HG02852 (cell line): ENCODE measurements around the gene PMVK.
A peak's percentile ranks its signal among the peaks of the same experiment; 100 is the strongest.
"Not testable (repeated sequence)": the region's sequence is repeated elsewhere in the genome, so short reads cannot be mapped to it uniquely, and the experiment has no call there.

Source experiments
- ATAC-seq: cut with Tn5 transposase; IDR thresholded peaks from one replicate; pipeline ENCODE4 v1.9.1; 2021; ENCODE audit warnings: mild to moderate bottlenecking, moderate library complexity; ENCODE audit not compliant: unreplicated experiment

The PMVK gene

DNA sequence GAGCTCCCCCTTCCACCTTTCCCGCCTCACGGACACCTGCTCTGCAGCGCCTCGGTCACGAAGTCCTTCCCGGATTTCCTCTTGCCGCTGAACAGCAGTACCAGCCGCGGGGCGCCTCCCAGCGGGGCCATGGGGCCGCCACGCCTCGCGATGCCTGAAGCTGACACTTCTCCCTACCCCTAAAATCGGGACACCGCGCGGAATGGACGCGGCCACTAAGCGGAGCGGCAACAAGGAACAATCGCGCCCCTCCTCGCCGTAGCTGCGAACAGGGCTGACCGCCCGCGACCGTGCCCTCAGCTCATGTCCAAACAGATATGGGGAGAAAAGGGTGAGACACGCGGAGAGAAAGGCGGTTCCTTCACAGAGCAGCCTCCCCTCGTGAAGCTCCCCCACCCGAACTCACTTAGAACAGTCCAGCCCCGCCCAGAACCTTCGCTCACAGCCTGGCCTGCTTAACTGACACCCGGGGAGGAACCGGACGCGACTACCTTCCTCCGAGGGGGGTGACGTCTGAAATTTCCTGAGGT is at the start of gene PMVK:
Gene PMVK, minus strand, starts transcription at position 165 of the 530 bp plus-strand sequence. Its CDS starts 34 bp downstream, at position 131.
- ATAC-seq, result peak; percentile 75

DNA sequence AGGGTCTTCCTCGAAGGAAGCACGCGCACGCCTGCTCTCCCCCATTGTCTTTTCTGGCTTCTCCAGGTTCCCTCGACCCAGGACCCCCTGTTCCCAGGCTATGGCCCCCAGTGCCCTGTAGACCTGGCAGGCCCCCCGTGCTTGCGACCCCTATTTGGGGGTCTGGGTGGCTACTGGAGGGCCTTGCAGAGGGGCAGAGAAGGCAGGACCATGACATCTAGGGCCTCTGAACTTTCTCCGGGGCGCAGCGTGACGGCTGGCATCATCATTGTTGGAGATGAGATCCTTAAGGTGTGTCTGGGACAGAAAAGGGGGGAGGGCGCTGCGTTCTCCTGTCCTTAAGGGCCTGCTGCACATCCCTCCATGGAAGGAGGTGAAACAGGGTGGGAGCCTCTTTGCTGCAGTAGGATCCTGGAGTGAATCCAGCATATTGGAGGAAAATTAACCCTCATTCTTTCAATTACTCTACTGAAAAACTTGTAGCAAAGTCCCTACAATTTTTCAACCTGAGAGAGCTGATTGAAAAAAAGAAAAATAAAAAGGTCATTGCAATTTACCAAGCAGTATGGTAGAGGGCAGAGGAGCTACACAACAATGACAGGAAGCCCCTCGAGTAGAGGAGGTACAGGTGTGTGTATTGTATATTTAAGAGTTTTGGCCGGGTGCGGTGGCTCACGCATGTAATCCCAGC is 47.4 kb upstream of the PMVK start:
- no peak for ATAC-seq

DNA sequence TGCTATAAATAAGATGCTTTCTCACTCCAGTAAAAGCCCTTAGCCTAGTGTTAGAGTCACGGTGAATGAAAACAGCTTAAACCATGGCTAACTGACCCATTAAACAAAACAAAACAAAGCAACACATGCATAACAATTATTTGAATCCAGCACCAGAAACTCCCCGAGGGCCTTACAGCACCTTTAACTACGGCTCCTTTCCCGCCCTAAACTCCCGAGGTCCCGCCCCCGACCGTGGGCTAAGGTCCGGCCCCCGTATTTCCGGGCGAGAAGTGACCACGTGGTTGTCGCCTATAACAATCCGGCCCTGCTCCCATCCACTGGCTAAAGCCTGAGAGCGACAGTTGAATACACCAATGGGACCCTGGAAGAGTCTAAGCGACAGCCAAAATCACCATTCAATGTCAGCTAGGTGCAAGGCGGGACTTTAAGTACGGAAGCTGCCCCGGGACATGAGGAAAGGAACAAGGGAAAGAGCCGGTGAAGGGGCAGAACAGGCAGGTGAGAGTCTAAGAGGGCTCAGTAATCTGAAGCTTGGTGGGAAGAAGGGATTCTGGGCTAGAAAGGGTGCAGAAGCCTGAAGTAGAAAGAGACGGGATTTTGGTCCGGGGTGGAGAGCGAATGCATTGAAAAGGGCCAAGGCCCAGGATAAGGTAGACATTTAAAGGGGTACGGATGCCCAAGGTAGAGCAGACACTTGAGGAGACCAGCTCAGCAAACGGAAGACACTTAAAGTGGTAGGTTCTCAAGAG is 46.6 kb upstream of the PMVK start, which contains the start of gene FLAD1:
Gene FLAD1, plus strand, starts transcription at position 448 of the 752 bp plus-strand sequence. CDS start 351 bp downstream, outside the sequence.
- peak; percentile 98 for ATAC-seq

DNA sequence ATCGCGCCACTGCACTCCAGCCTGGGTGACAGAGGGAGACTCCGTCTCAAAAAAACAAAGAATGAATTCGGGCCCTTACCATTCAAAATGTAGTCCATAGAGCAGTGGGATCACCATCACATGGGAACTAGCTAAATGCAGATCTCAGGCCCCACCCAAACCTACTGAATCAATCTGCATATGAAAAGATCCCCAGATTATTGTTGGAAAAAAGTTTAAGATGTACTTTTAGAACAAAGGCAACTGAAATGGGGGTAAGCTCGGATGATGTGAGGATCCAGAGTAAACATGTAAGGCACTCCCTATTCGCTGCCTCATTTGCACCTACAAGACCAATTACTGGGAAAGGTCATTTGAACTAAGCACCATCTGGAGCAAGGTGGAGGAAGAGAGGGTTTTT is 45.8 kb upstream of the PMVK start:
- no peak for ATAC-seq

DNA sequence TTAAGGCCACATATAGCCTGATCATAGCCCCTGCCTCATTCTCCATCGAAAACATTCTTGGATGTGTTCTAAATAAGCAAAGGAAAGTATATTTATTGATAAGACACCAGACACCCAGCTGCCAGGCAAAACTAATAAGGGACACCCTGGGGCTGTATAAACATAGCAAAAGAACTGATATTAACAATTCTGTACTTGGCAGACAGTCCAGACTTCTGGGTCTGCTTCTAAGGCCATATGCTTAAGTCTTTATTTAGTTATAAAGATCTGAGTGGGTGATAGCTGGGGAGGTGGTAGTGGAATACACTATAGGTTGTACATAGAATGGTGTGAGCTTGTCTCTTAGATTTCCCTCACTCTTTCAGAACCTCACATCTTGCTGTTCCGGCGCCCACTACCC is 41.8 kb upstream of the PMVK start:
- no peak for ATAC-seq

DNA sequence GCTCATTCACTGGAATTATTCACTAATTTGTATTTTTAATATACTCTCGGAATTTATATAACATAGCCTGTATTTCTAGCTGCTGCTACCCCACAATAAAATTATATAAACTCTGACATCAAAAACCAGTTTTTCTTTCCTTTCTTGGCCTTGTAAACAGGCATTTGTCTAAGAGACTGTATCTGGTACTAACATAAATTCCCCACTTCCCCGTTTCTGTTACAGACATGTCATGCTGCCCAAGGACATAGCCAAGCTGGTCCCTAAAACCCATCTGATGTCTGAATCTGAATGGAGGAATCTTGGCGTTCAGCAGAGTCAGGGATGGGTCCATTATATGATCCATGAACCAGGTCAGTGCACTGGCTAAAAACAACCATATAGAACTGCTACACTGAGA is 41.2 kb upstream of the PMVK start:
- ATAC-seq, result not testable (repeated sequence)

DNA sequence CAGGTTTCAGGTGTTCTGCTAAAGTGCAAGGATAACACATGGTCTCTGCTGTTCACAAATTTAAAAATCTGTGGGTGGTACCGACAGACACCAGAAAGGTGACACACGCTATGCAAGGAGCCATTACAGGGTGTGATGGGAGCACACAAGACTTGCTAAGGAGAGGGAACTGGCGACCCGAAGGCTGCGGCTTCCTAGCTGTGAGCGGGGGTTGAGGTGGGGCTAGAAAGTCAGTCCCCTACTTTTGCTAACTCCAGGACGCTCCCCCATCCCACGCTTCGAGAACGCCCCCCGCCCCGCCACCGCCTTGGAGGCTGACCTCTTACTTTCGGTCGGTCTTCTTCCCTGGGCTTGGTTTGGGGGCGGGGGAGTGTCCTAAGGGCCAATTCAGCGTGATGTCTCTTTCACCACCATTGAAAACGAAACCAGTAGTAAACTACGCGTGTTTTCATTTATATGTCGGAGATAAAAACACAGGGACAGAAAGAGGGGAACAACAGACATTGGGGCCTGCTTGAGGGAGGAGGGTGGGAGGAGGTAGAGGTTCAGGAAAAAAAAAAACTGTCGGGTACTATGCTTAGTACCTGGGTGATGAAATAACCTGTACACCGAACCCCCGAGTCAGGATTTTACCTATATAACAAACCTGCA is 39.0 kb upstream of the PMVK start:
- ATAC-seq, result no peak

DNA sequence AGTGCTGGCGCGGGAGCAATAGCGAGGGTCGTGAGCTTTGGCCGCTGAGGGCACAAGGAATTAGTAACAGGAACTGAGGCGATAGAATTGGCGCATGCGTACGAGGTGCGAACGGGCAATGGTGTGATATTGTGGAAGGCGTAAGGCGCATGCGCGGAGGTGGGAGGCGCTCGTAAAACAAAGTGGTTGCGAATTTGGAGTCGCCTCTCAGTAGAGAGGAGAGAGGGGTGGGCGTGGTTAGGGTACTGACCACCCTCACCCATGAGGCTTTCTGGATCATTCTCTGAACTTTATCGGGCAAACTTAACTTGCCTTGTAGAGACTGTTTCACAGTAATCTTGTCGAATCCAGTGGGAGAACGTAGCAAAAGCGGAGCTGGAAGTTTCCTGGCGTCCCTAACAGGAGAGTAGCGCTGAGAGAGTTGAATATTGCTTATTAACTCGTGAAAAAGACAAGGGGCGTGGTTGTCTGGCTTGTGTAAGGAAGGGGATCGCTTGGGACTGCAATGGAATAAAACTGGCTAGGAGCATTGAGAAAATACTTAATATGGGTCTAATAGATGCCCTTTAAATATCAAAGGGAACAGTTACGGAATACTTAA is 38.4 kb upstream of the PMVK start:
- ATAC-seq, result peak; percentile 41

DNA sequence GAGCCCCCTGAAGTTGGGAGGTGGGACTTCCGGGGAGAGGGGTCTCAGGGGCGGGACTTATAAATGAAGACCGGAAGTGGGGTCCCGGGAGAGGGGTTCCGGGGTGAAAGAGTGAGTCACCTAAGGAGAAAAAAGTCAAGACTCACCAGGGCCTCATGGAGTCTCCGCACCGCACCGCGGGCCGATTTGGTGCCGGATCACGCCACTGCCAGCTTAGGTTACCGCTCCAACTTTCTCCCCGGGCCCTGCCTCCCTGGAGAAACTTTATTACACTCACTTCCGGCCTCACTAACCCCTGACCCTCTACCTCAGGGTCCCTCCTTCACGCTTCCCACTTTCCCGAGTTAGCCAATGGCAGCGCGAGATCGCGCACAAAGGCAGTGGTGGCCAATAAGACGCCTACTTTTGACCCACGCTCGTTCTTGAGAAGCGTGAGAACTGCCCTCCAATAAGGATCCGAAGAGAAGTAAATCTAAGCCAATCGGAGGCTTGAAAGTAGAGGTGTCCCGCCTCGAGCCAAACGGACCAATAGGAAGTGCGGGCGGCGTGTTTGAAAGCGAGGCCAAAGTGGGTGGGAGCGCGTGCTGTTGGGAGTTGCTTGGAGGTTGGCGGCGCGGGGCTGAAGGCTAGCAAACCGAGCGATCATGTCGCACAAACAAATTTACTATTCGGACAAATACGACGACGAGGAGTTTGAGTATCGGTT is 37.7 kb upstream of the PMVK start, which contains the start of gene CKS1B:
Gene CKS1B, plus strand, starts transcription at position 580 of the 706 bp plus-strand sequence. Its CDS starts 65 bp downstream, at position 645.
- ATAC-seq, result peak; percentile 75

DNA sequence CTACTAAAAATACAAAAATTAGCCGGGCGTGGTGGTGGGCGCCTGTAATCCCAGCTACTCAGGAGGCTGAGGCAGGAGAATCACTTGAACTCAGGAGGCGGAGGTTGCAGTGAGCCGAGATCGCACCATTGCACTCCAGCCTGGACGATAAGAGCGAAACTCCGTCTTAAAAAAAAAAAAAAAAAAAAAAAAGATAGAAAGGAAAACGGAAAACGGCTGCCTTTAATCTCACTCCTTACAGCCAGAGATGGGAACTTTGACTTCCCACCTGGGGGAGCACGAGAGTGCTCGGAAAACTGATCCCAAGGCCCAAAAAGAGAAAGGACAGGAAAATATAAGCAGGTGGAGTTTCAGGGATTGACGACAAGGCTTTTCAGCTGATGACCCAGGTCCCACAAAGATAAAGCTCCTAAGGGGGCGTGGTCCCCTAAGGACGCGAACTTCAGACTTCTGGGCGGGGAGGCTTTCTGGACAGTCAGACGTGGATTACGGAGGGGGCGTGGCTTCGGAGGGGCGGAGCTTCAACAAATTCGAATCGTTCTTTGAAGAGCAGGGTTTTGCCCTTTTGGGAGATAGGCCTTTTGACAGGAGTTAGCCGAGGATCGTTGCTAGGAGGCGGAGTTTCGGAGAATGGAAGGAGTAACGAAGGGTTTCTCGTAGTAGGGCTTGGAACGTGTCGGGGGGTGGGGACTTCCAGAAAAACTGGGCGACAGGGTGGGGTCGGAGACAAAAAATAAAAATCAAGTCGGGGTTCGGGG is 37.0 kb upstream of the PMVK start:
- no peak for ATAC-seq

DNA sequence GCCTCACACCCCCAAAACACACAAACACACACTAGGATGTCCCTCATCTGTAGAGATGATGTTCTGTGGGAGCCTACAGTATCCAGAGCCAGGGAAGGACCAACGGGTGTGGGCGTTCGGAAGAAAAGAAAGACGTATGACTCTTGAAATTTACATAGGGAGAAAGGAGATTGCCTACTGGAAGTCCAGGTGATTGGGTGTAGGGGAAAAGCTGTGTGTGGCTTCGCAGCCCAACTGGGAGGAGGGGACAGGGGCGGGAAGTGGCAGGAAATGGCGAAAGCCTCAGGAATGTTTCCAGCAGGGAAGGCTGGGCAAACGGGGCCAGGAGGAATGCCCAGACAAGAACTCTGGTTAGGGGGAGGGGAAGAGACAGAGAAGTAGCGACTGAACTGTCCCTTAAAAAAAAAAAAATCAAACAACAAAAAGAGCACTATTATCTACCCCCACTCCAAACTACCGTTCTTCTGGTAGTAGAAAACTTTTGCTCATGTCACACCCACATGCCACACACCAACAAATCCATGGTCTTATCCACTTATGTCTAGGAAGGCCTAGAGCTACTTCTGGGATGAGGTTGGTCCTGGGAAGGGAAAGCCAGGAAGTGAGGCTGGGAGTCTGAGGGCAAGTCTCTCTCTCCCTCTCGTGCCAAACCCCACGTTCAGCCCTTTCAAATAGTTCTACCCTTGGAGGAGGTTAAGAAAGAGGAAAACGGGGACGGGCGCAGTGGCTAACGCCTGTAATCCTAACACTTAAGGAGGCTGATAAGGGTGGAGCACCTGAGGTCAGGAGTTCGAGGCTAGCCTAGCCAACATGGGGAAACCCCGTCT is 36.2 kb upstream of the PMVK start:
- ATAC-seq, result no peak

DNA sequence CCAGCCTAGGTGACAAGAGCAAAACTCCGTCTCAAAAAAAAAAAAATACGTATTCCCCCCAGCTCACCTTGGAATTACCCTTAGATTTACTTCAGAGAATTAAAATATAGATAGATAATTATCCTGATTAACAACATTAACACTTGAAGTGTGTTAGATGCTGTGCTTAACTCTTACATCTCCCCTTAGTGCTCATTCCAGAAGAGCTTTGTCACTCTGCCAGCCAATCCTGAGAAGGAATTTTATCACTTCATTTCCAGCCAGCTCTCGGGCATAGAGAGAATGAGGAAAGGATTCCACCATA is 35.6 kb upstream of the PMVK start:
- ATAC-seq, result no peak

DNA sequence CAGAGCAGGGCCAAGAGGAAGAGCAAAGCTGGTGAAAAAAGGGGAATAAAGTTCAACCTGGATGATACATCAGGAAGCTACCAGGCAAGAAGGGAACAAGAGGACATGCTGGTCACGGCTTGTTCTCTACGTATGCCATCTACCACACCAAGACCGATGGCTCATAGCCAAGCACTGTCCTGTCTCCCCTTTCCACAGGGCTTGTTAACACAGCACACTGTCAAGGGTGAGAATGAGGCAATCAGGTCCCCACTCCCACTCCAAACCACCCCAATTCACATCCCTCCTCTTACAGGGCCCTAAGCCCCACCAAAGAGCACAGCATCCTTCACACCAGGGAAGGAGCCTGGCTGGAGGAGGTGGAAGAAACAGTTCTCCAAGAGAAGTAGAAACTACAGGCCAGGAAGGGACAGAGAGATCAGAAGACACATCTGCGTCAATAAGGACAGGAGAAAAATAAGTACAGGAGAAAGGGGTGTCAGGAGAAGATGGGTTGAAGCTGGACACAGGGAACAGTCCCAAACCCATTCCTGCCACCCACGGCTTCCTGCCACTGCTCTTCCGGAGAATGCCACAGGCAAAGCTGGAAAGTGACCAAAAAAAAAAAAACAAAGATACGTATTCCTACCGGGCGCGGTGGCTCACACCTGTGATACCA is 35.0 kb upstream of the PMVK start:
- no peak for ATAC-seq

DNA sequence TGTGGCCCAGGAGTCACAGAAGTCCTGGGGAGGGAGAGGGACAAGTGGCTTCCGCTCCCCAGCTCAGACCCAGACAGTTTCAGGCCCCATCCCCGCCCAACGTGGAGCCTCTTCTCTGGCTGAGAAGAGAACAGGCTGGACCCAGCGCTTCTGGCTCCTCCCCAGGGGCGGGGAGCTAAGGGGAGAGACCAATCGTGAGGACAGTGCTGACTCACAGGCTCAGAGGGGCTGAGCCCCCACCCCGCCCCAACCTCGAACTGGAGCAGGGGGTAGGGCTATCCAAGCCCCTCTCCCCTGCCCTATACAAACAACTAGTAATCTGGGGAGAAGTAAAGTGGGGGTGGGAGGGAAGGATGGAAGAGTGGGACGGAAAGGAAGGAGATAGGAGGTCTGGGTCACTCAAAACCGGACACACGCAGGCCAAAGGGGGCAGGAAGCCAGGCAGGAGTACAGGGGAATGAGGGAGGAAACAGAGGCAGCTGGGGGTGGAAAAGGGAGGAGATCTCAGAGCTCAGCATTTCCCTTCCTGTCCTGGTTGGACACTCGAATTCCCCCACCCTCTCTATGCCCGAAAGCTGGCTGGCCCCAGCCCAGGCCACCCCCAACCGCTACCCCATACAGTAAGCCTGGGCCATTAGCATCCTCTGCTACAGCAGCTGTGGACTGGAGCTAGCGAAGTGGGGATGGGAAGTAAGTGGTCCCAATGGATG is 34.3 kb upstream of the PMVK start, which contains the start of gene SHC1:
Gene SHC1, minus strand, starts transcription at position 117 of the 710 bp plus-strand sequence. CDS start 221 bp downstream, outside the sequence.
- no peak for ATAC-seq

DNA sequence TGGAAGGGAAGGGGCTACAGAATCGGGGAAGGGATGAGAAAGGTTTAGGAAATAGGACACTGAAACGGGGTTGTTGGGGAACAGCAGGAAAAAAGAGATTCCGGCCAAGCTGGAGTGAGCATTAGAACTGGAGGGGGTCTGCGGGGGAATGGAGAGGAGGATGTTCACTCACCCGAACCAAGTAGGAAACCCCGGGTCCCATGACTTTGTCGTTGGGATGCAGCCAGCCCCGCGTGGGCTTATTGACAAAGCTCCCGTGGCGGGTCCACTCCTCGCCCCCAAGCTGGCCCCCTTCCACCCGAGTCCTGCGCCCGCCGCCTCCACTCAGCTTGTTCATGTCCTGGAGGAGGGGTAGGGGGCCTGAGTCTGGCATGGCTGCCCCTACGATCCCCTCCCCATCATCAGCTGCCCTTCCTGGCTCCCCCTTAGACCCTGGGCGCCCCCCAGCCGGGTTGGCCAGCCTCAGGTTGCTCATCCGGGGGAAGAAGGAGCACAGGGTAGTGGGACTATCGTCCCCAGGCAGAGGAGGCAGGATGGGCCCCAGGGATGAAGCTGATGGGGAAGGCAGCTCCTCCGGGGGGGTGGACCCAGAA is 33.4 kb upstream of the PMVK start:
- ATAC-seq, result no peak

DNA sequence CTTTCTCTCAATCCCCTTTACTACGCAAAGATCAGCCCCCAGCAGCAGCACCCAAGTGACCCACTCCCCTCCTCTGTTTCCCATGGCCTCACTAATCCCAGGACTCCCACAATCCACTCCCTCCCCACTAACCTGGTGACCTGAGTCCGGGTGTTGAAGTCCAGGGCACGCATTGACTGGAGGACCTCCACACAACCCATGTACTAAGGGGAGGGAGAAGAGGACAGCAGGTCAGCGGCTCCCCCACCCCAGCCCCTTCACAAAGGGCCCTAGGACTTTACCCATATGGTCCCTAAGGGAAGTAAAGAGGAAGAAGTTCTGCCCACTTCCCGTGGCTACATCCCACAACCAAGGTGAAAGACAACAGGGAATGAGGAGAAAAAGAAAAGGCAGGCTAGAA is 32.7 kb upstream of the PMVK start:
- ATAC-seq, result no peak

DNA sequence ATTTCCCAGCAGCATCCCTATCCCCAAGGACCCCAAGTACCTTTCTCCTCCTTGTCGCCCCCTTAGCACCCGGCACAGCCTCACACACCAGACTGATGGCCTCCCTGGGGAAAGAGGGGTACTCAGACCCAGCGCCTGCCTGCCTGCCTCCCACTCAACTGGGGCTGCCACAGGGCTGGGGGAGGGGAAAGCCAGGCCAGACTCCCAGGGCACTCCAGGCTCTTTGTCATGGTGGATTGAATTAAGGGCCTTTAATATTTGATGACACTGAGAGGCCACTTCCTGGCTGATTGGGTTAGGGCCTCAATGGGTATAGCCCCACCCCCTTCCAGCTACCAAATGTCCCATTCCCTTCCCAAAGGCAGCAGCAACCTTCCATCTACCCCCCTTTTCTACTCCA is 32.2 kb upstream of the PMVK start:
- no peak for ATAC-seq
